ENCODE measurements around the gene GOLT1A. TPM values are rescaled to one million over a fixed set of nuclear protein-coding genes. Genes with fewer than 3 reads are reported as not detected.
A peak's percentile ranks its signal among the peaks of the same experiment; 100 is the strongest.

Gene GOLT1A
- total RNA-seq, 4 donors from 2014 or later = 0.39 to 0.83 TPM; not detected in 2

- WGBS = 84% methylated on average over 7 of the region's 7 CpGs
- no peaks in the 10 kb centered on the region for H3K36me3 ChIP-seq
- H3K4me1 ChIP-seq = peaks cover 5 to 19% (median 13%) of the 10 kb centered on the region in 4 donors
- H3K4me3 ChIP-seq = no peak overlapping the region
- no peaks in the 10 kb centered on the region for H3K9me3 ChIP-seq
- intact Hi-C loops (cut with DNase I) = no loop called here
- TF ChIP-seq EP300 (IDR thresholded peaks at IDR 0.05) = no peak
- no peak for TF ChIP-seq CTCF (IDR thresholded peaks at IDR 0.05)
- no peak for TF ChIP-seq POLR2A (IDR thresholded peaks at IDR 0.05; ENCODE audit: low read depth)
- no peak for TF ChIP-seq POLR2AphosphoS5 (IDR thresholded peaks at IDR 0.05)
- DNase-seq (ENCODE audit: extremely low spot score) = no peak
- peaks cover 0 to 44% (median 5%) of the 10 kb centered on the region in 4 donors for H3K27me3 ChIP-seq
- H3K27ac ChIP-seq (replicated peaks in 1 of 4) = no peak overlapping the region
Measured at GRCh38 chr1:204211046-204211445, 2.7 kb downstream of the GOLT1A start.

- WGBS = 72% methylated on average over 3 of the region's 13 CpGs
- DNase-seq (ENCODE audit: extremely low spot score) = no peak
Measured at GRCh38 chr1:204207136-204207616, 6.6 kb downstream of the GOLT1A start.

GRCh38 chr1:204206121-204206520, 7.7 kb downstream of the GOLT1A start:
- peaks cover 0 to 61% (median 6%) of the 10 kb centered on the region in 4 donors for H3K27me3 ChIP-seq
- 67% methylated on average over 2 of the region's 2 CpGs for WGBS
- TF ChIP-seq POLR2AphosphoS5 (IDR thresholded peaks at IDR 0.05) (no peak), EP300 (IDR thresholded peaks at IDR 0.05) (no peak), POLR2A (IDR thresholded peaks at IDR 0.05; ENCODE audit: low read depth) (no peak), CTCF (IDR thresholded peaks at IDR 0.05) (no peak)
- peaks cover 0 to 8% (median 3%) of the 10 kb centered on the region in 4 donors for H3K4me1 ChIP-seq
- no peak overlapping the region for H3K27ac ChIP-seq (replicated peaks in 1 of 4)
- intact Hi-C loops (cut with DNase I) = loop anchor here (5.0 kb wide), 2 partner anchors 44 to 344 kb away; partner anchors contain the start of gene SNRPE
- H3K36me3 ChIP-seq = no peaks in the 10 kb centered on the region
- no peak for DNase-seq (ENCODE audit: extremely low spot score)
- H3K9me3 ChIP-seq = no peaks in the 10 kb centered on the region
- no peak overlapping the region for H3K4me3 ChIP-seq

More at GRCh38 chr1:204207136-204207616, 6.6 kb downstream of the GOLT1A start:
- Histone ChIP-seq H3K4me3 (no peak overlapping the region), H3K27me3 (peaks cover 0 to 51% (median 6%) of the 10 kb centered on the region in 4 donors), H3K36me3 (no peaks in the 10 kb centered on the region), H3K9me3 (no peaks in the 10 kb centered on the region), H3K4me1 (peaks cover 0 to 8% (median 3%) of the 10 kb centered on the region in 4 donors), H3K27ac (replicated peaks in 1 of 4) (no peak overlapping the region)
- intact Hi-C loops (cut with DNase I) = loop anchor here (5.0 kb wide), 2 partner anchors 45 to 345 kb away; partner anchors contain the start of gene SNRPE
- TF ChIP-seq EP300 (IDR thresholded peaks at IDR 0.05) (no peak), CTCF (IDR thresholded peaks at IDR 0.05) (peak; percentile 65 to 91 (median 75))

GRCh38 chr1:204205486-204205885, 8.3 kb downstream of the GOLT1A start:
- Histone ChIP-seq H3K4me1 (peaks cover 0 to 8% (median 3%) of the 10 kb centered on the region in 4 donors), H3K27me3 (peaks cover 0 to 61% (median 6%) of the 10 kb centered on the region in 4 donors), H3K36me3 (no peaks in the 10 kb centered on the region), H3K9me3 (no peaks in the 10 kb centered on the region), H3K27ac (replicated peaks in 1 of 4) (no peak overlapping the region), H3K4me3 (no peak overlapping the region)
- TF ChIP-seq EP300 (IDR thresholded peaks at IDR 0.05) (no peak), CTCF (IDR thresholded peaks at IDR 0.05) (no peak), POLR2AphosphoS5 (IDR thresholded peaks at IDR 0.05) (no peak), POLR2A (IDR thresholded peaks at IDR 0.05; ENCODE audit: low read depth) (no peak)
- intact Hi-C loops (cut with DNase I) = loop anchor here (5.0 kb wide), 2 partner anchors 43 to 343 kb away; partner anchors contain the start of gene SNRPE
- no peak for DNase-seq (ENCODE audit: extremely low spot score)

- TF ChIP-seq EP300 (IDR thresholded peaks at IDR 0.05) (no peak), POLR2AphosphoS5 (IDR thresholded peaks at IDR 0.05) (no peak), CTCF (IDR thresholded peaks at IDR 0.05) (no peak), POLR2A (IDR thresholded peaks at IDR 0.05; ENCODE audit: low read depth) (no peak)
- no peak overlapping the region for H3K4me3 ChIP-seq
- intact Hi-C loops (cut with DNase I) = loop anchor here (5.0 kb wide), 2 partner anchors 43 to 343 kb away; partner anchors contain the start of gene SNRPE
- WGBS = 95% methylated on average over 2 of the region's 2 CpGs
- DNase-seq (ENCODE audit: extremely low spot score) = no peak
- no peaks in the 10 kb centered on the region for H3K9me3 ChIP-seq
- peaks cover 0 to 60% (median 6%) of the 10 kb centered on the region in 4 donors for H3K27me3 ChIP-seq
- peaks cover 0 to 8% (median 3%) of the 10 kb centered on the region in 4 donors for H3K4me1 ChIP-seq
- no peaks in the 10 kb centered on the region for H3K36me3 ChIP-seq
- no peak overlapping the region for H3K27ac ChIP-seq (replicated peaks in 1 of 4)
Measured at GRCh38 chr1:204204944-204205343, 8.8 kb downstream of the GOLT1A start.

Data from esophagus muscularis mucosa (tissue), 4 donors.